Measurements from ENCODE around the gene MBNL2.

- TF ChIP-seq, protein P1, sequence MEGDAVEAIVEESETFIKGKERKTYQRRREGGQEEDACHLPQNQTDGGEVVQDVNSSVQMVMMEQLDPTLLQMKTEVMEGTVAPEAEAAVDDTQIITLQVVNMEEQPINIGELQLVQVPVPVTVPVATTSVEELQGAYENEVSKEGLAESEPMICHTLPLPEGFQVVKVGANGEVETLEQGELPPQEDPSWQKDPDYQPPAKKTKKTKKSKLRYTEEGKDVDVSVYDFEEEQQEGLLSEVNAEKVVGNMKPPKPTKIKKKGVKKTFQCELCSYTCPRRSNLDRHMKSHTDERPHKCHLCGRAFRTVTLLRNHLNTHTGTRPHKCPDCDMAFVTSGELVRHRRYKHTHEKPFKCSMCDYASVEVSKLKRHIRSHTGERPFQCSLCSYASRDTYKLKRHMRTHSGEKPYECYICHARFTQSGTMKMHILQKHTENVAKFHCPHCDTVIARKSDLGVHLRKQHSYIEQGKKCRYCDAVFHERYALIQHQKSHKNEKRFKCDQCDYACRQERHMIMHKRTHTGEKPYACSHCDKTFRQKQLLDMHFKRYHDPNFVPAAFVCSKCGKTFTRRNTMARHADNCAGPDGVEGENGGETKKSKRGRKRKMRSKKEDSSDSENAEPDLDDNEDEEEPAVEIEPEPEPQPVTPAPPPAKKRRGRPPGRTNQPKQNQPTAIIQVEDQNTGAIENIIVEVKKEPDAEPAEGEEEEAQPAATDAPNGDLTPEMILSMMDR (IDR thresholded peaks at IDR 0.05; ENCODE audit: insufficient read depth, low read length, poor library complexity, severe bottlenecking): no peak
- TF ChIP-seq EZH2phosphoT487 (conservative IDR thresholded peaks at IDR 0.05; ENCODE audit: low read length): no peak
These were observed 211.7 kb downstream of the MBNL2 start, which contains the start of gene RAP2A for GRCh38 chr13:97433727-97434396.
